ENCODE measurements around the gene CRYGD.

CRYGD gene

GRCh38 chr2:208083807-208084206, 40.5 kb downstream of the CRYGD start:
- DNase-seq = no peak
- no peak for ATAC-seq

- DNase-seq (no peak), ATAC-seq (no peak)
These were observed 47.0 kb downstream of the CRYGD start for GRCh38 chr2:208077276-208077675.

GRCh38 chr2:208074610-208075356, 49.5 kb downstream of the CRYGD start:
- DNase-seq (no peak), ATAC-seq (no peak)

- DNase-seq = peak; percentile 62
- ATAC-seq = peak; percentile 57
These were observed 52.0 kb downstream of the CRYGD start for GRCh38 chr2:208072250-208072892.

All from stimulated activated naive CD8-positive, alpha-beta T cell treated with anti-CD3 and anti-CD28 coated beads, Interleukin-15, Interleukin-2, amounts not matched to agents 100 U/mL and 50 U/mL, for 24 hours (primary cell).